ENCODE measurements around the gene PDLIM5. TPM values are rescaled to one million over a fixed set of nuclear protein-coding genes. Genes with fewer than 3 reads are reported as not detected.

The PDLIM5 gene
- total and polyA plus RNA-seq, 9 donors, result 24.9 to 160 (median 87.8) TPM

GRCh38 chr4:94641702-94642560 lies 190.2 kb downstream of the PDLIM5 start:
- Histone ChIP-seq H3K9me3 (no peaks in the 10 kb centered on the region), H3K27me3 (no peaks in the 10 kb centered on the region), H3K4me1 (ENCODE audit: insufficient read depth) (no peaks in the 10 kb centered on the region), H3K27ac (no peak overlapping the region), H3K36me3 (no peaks in the 10 kb centered on the region), H3K4me3 (no peak overlapping the region)
- intact Hi-C loops (cut with DNase I), result no loop called here
- no peak for DNase-seq
- TF ChIP-seq POLR2A (IDR thresholded peaks at IDR 0.05) (no peak), CTCF (IDR thresholded peaks at IDR 0.05) (no peak), EP300 (IDR thresholded peaks at IDR 0.05) (no peak)
- 92 to 96% (median 95%) methylated on average over 3 of the region's 3 CpGs for WGBS, 3 donors

GRCh38 chr4:94642561-94642866 lies 190.8 kb downstream of the PDLIM5 start:
- DNase-seq, result no peak
- no peaks in the 10 kb centered on the region for H3K27me3 ChIP-seq
- TF ChIP-seq CTCF (IDR thresholded peaks at IDR 0.05), result no peak
- no peak for TF ChIP-seq POLR2A (IDR thresholded peaks at IDR 0.05)
- TF ChIP-seq EP300 (IDR thresholded peaks at IDR 0.05), result no peak
- H3K36me3 ChIP-seq, result no peaks in the 10 kb centered on the region
- H3K4me3 ChIP-seq, result no peak overlapping the region
- no peaks in the 10 kb centered on the region for H3K4me1 ChIP-seq (ENCODE audit: insufficient read depth)
- H3K27ac ChIP-seq, result no peak overlapping the region
- intact Hi-C loops (cut with DNase I), result no loop called here
- WGBS, 3 donors, result 54 to 62% (median 62%) methylated on average over 2 of the region's 2 CpGs
- no peaks in the 10 kb centered on the region for H3K9me3 ChIP-seq

GRCh38 chr4:94648699-94649098 lies 197.0 kb downstream of the PDLIM5 start:
- DNase-seq, result no peak
- Histone ChIP-seq H3K27ac (no peak overlapping the region), H3K27me3 (no peaks in the 10 kb centered on the region), H3K9me3 (no peaks in the 10 kb centered on the region), H3K36me3 (no peaks in the 10 kb centered on the region), H3K4me3 (no peak overlapping the region), H3K4me1 (ENCODE audit: insufficient read depth) (no peaks in the 10 kb centered on the region)
- 91 to 97% (median 97%) methylated on average over 7 of the region's 7 CpGs for WGBS, 3 donors
- TF ChIP-seq POLR2A (IDR thresholded peaks at IDR 0.05), result no peak
- no peak for TF ChIP-seq EP300 (IDR thresholded peaks at IDR 0.05)
- no peak for TF ChIP-seq CTCF (IDR thresholded peaks at IDR 0.05)
- intact Hi-C loops (cut with DNase I), result no loop called here

- Histone ChIP-seq H3K4me3 (no peak overlapping the region), H3K27ac (no peak overlapping the region), H3K36me3 (no peaks in the 10 kb centered on the region), H3K9me3 (no peaks in the 10 kb centered on the region), H3K4me1 (ENCODE audit: insufficient read depth) (no peaks in the 10 kb centered on the region), H3K27me3 (no peaks in the 10 kb centered on the region)
- intact Hi-C loops (cut with DNase I), result no loop called here
- WGBS, 3 donors, result 83 to 92% (median 90%) methylated on average over 1 of the region's 1 CpG
- no peak for TF ChIP-seq POLR2A (IDR thresholded peaks at IDR 0.05)
- TF ChIP-seq EP300 (IDR thresholded peaks at IDR 0.05), result no peak
- TF ChIP-seq CTCF (IDR thresholded peaks at IDR 0.05), result no peak
- DNase-seq, result no peak
Measured at GRCh38 chr4:94649381-94650133, 197.8 kb downstream of the PDLIM5 start.
